Esophagus muscularis mucosa (tissue), 4 donors: ENCODE data around the gene RASD1. TPM values are rescaled to one million over a fixed set of nuclear protein-coding genes. Genes with fewer than 3 reads are reported as not detected.

Experiments used
- DNase-seq: peaks from one replicate; pipeline ENCODE4 v3.0.0-alpha.2; 2017; ENCODE audit errors: extremely low spot score
- H3K27ac ChIP-seq, 4 donors: fragments of 200-600 bp; sonication (generic); replicated peaks in 1 of 4; 1 replicate in 3 of 4; 2 replicates in 1 of 4; pipeline ENCODE4 v1.5.1; 2016 to 2019; ENCODE audit warnings: mild to moderate bottlenecking in 1 of 4
- H3K27me3 ChIP-seq, 4 donors: fragments of 200-600 bp; sonication (generic); one replicate each; pipeline versions ENCODE4 v1.5.1 to v1.6.0; 2016 to 2019
- H3K36me3 ChIP-seq, 4 donors: fragments of 200-600 bp; sonication (generic); one replicate each; pipeline ENCODE4 v1.5.1; 2016 to 2019
- H3K4me1 ChIP-seq, 4 donors: fragments of 200-600 bp; sonication (generic); one replicate each; pipeline ENCODE4 v1.5.1; 2016 to 2019
- H3K4me3 ChIP-seq, 4 donors: fragments of 200-600 bp; sonication (generic); 1 replicate in 2 of 4; 2 replicates in 2 of 4; pipeline ENCODE4 v1.5.1; 2016 to 2019; ENCODE audit warnings: mild to moderate bottlenecking in 4 of 4, moderate library complexity in 1 of 4
- H3K9me3 ChIP-seq, 4 donors: fragments of 200-600 bp; sonication (generic); 1 replicate in 3 of 4; 2 replicates in 1 of 4; pipeline ENCODE4 v1.5.1; 2016 to 2019
- CTCF ChIP-seq, 3 experiments: fragments of 200-600 bp in 2 of 3; fragments of 450-650 bp in 1 of 3; sonication (generic) in 2 of 3; IDR thresholded peaks; one replicate each; pipeline ENCODE4 v1.5.1; 2017 to 2019; ENCODE audit warnings: antibody characterized with exemption in 3 of 3, mild to moderate bottlenecking in 2 of 3, moderate library complexity in 1 of 3
- EP300 ChIP-seq: sonication (generic); formaldehyde crosslinking; IDR thresholded peaks from one replicate; pipeline ENCODE4 v1.6.1; 2017; ENCODE audit warnings: antibody characterized with exemption
- POLR2A ChIP-seq: fragments of 450-650 bp; IDR thresholded peaks from one replicate; pipeline ENCODE4 v1.6.1; 2017; ENCODE audit warnings: antibody characterized with exemption, moderate library complexity, mild to moderate bottlenecking, low read depth
- POLR2AphosphoS5 ChIP-seq, 2 donors: sonication (generic); formaldehyde crosslinking; IDR thresholded peaks; one replicate each; pipeline ENCODE4 v1.6.1; 2017; ENCODE audit warnings: antibody characterized with exemption in 2 of 2
- WGBS: methylation state at CpG from one replicate; pipeline ENCODE4 v1.1.5; 2018; 5-methylcytosine and 5-hydroxymethylcytosine counted together
- intact Hi-C: fragments of 100-400 bp; cut with DNase I; formaldehyde crosslinking; loops from one replicate; pipeline ENCODE4 v1.15.1; 2023
- total RNA-seq, 4 donors: library from RNA; depleted of rRNA; stranded (reverse); fragments of >200 nt; gene quantifications; one replicate each; pipeline versions ENCODE4 v1.1.0 to v1.2.1, GENCODE V29; 2016

RASD1 gene
- total RNA-seq, 4 donors from 2014 or later: 5.0 to 17.9 (median 13.3) TPM

- intact Hi-C loops: no loop called here
- Histone ChIP-seq H3K9me3 (no peaks in the 10 kb centered on the region), H3K27ac (no peak overlapping the region), H3K4me1 (peaks cover 0 to 11% (median 2%) of the 10 kb centered on the region in 4 donors), H3K4me3 (no peak overlapping the region), H3K27me3 (peaks cover 0 to 14% (median 0%) of the 10 kb centered on the region in 4 donors), H3K36me3 (no peaks in the 10 kb centered on the region)
- WGBS: 65% methylated on average over 5 of the region's 5 CpGs
- no peak for DNase-seq
- TF ChIP-seq EP300 (no peak), POLR2AphosphoS5 (IDR thresholded peaks at IDR 0.05) (no peak), CTCF (IDR thresholded peaks at IDR 0.05) (no peak), POLR2A (no peak)
These were observed 48.1 kb downstream of the RASD1 start for GRCh38 chr17:17448076-17448475.

DNA sequence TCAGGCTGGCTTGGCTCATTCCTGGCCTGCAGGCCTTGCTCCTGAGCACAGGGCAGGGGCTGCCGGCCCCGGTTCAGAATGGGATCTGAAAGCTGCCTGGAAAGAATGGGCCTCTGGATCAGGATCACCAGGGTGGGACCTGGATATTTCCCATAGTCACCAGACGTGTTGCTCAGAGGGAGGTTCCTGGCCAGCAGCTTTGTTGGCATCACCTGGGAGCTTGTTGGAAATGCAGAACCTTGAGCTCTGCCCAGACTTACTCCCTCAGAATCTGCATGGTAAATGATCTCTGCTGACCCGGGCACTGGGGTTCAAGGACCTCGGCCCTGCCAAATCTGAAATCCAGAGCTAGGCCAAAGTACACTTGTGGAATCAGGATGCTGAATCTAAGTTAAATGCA is 48.9 kb downstream of the RASD1 start:
- H3K27me3 ChIP-seq: peaks cover 0 to 14% (median 0%) of the 10 kb centered on the region in 4 donors
- intact Hi-C loops: no loop called here
- TF ChIP-seq POLR2AphosphoS5 (IDR thresholded peaks at IDR 0.05) (no peak), EP300 (no peak), CTCF (IDR thresholded peaks at IDR 0.05) (no peak), POLR2A (no peak)
- WGBS: 89% methylated on average over 5 of the region's 5 CpGs
- H3K9me3 ChIP-seq: no peaks in the 10 kb centered on the region
- no peak for DNase-seq
- H3K36me3 ChIP-seq: no peaks in the 10 kb centered on the region
- no peak overlapping the region for H3K27ac ChIP-seq
- peaks cover 0 to 11% (median 2%) of the 10 kb centered on the region in 4 donors for H3K4me1 ChIP-seq
- H3K4me3 ChIP-seq: no peak overlapping the region

GRCh38 chr17:17446666-17447155 is 49.5 kb downstream of the RASD1 start:
- intact Hi-C loops: no loop called here
- WGBS: 83% methylated on average over 2 of the region's 4 CpGs
- Histone ChIP-seq H3K4me1 (peaks cover 0 to 11% (median 2%) of the 10 kb centered on the region in 4 donors), H3K4me3 (no peak overlapping the region), H3K27me3 (peaks cover 0 to 14% (median 0%) of the 10 kb centered on the region in 4 donors), H3K36me3 (no peaks in the 10 kb centered on the region), H3K9me3 (no peaks in the 10 kb centered on the region), H3K27ac (no peak overlapping the region)
- DNase-seq: no peak
- TF ChIP-seq CTCF (IDR thresholded peaks at IDR 0.05) (no peak), EP300 (no peak), POLR2AphosphoS5 (IDR thresholded peaks at IDR 0.05) (no peak), POLR2A (no peak)

- Histone ChIP-seq H3K9me3 (no peaks in the 10 kb centered on the region), H3K4me1 (peaks cover 0 to 11% (median 2%) of the 10 kb centered on the region in 4 donors), H3K27me3 (peaks cover 0 to 14% (median 0%) of the 10 kb centered on the region in 4 donors), H3K4me3 (no peak overlapping the region), H3K27ac (no peak overlapping the region), H3K36me3 (no peaks in the 10 kb centered on the region)
- TF ChIP-seq POLR2AphosphoS5 (IDR thresholded peaks at IDR 0.05) (peak in 1 of 2 donors; percentile 14), EP300 (no peak)
- DNase-seq: no peak
- WGBS: 60% methylated on average over 12 of the region's 12 CpGs
- intact Hi-C loops: no loop called here
These were observed 50.1 kb downstream of the RASD1 start for GRCh38 chr17:17445925-17446665.

- H3K27me3 ChIP-seq: peaks cover 0 to 14% (median 0%) of the 10 kb centered on the region in 4 donors
- intact Hi-C loops: no loop called here
- DNase-seq: no peak
- H3K27ac ChIP-seq: no peak overlapping the region
- WGBS: 60% methylated on average over 6 of the region's 8 CpGs
- TF ChIP-seq EP300: no peak
- TF ChIP-seq CTCF (IDR thresholded peaks at IDR 0.05): no peak
- no peak for TF ChIP-seq POLR2AphosphoS5 (IDR thresholded peaks at IDR 0.05)
- TF ChIP-seq POLR2A: no peak
- H3K4me1 ChIP-seq: peaks cover 0 to 11% (median 2%) of the 10 kb centered on the region in 4 donors
- no peaks in the 10 kb centered on the region for H3K9me3 ChIP-seq
- H3K36me3 ChIP-seq: no peaks in the 10 kb centered on the region
- H3K4me3 ChIP-seq: no peak overlapping the region
These were observed 50.8 kb downstream of the RASD1 start for GRCh38 chr17:17445296-17445924.
